HepG2 (cell line): ENCODE data around the gene TNFRSF6B. TPM values are rescaled to one million over a fixed set of nuclear protein-coding genes. Genes with fewer than 3 reads are reported as not detected.

Source experiments
- ATAC-seq: fragments of 200-7000 bp; cut with Tn5 transposase; 3 replicates; pipeline ENCODE4 v1.9.1; 2020; ENCODE audit warnings: mild to moderate bottlenecking, moderate library complexity
- BruUV-seq: library from RNA; stranded (reverse); fragments of 400-500 nt; replicated peaks from 2 replicates; lab custom pipeline; 2021; lab: Mats Ljungman, UMichigan
- CTCF ChIA-PET: fragments of 300-600 bp; formaldehyde crosslinking; extraction: SDS; loops from one replicate; lab custom pipeline; 2021; ENCODE audit warnings: low total read pairs, inconsistent platforms, low intra/inter-chr PET ratio; lab: Yijun Ruan, JAX
- POLR2A ChIA-PET: fragments of 350-600 bp; sonication (Branson Sonifier 250); formaldehyde crosslinking; loops from one replicate; lab custom pipeline; 2020; ENCODE audit warnings: antibody characterized with exemption, inconsistent platforms; lab: Yijun Ruan, JAX
- DNase-seq: peaks from one replicate; pipeline ENCODE4 v3.0.0-alpha.2; 2015; ENCODE audit warnings: low spot score
- FAIRE-seq: peaks from 3 replicates; lab custom pipeline; 2011; peaks lifted over from hg19 to GRCh38; lab: Jason Lieb, UNC
- H2AFZ ChIP-seq: one replicate; pipeline ENCODE4 v1.6.1; 2011; ENCODE audit warnings: low read length, inconsistent platforms
- H3K27ac ChIP-seq: fragments of 300-600 bp; 3 replicates; pipeline ENCODE4 v1.8.0; 2011; ENCODE audit warnings: mixed run types, mild to moderate bottlenecking, mixed read lengths, low read length, inconsistent platforms; ENCODE audit not compliant: insufficient read depth; ENCODE audit errors: extremely low read length
- H3K27me3 ChIP-seq, 2 experiments: fragments of 200-600 bp in 1 of 2; 2 replicates in 1 of 2; 3 replicates in 1 of 2; pipeline versions ENCODE4 v1.6.0 to v1.8.0; 2011; ENCODE audit warnings: low read length in 2 of 2, mild to moderate bottlenecking in 2 of 2, moderate library complexity in 2 of 2, inconsistent platforms in 1 of 2; ENCODE audit not compliant: insufficient read depth in 2 of 2, control insufficient read depth in 1 of 2
- H3K36me3 ChIP-seq, 2 experiments: fragments of 200-600 bp in 1 of 2; replicated peaks in 1 of 2; 2 replicates in 1 of 2; 3 replicates in 1 of 2; pipeline versions ENCODE4 v1.5.1 to v1.8.0; 2011; ENCODE audit warnings: low read length in 2 of 2, inconsistent platforms in 1 of 2; ENCODE audit not compliant: insufficient read depth in 2 of 2, control insufficient read depth in 1 of 2
- H3K4me1 ChIP-seq: 2 replicates; pipeline ENCODE4 v1.5.1; 2012; ENCODE audit warnings: low read length, inconsistent platforms; ENCODE audit not compliant: insufficient read depth
- H3K4me2 ChIP-seq: 2 replicates; pipeline ENCODE4 v1.6.0; 2011; ENCODE audit warnings: low read depth, low read length, inconsistent platforms
- H3K4me3 ChIP-seq, 3 experiments: fragments of 200-600 bp in 1 of 3; sonication (generic), shearing (Covaris generic) in 1 of 3; replicated peaks in 1 of 3; 2 replicates each; pipeline ENCODE4 v1.5.1; 2011 to 2016; ENCODE audit warnings: low read length in 3 of 3, inconsistent platforms in 2 of 3, low read depth in 2 of 3, mild to moderate bottlenecking in 2 of 3, control low read depth in 1 of 3, mixed read lengths in 1 of 3; ENCODE audit not compliant: insufficient read depth in 1 of 3
- H3K79me2 ChIP-seq: one replicate; pipeline ENCODE4 v1.6.1; 2011; ENCODE audit warnings: low read length, inconsistent platforms; ENCODE audit not compliant: insufficient read depth
- H3K9ac ChIP-seq: 2 replicates; pipeline ENCODE4 v1.6.0; 2011; ENCODE audit warnings: mild to moderate bottlenecking, low read depth, low read length, inconsistent platforms; ENCODE audit not compliant: insufficient read depth
- H3K9me3 ChIP-seq: 2 replicates; pipeline ENCODE4 v1.5.1; 2012; ENCODE audit warnings: mild to moderate bottlenecking, low read length
- H4K20me1 ChIP-seq: 2 replicates; pipeline ENCODE4 v1.6.0; 2011; ENCODE audit warnings: inconsistent platforms, mild to moderate bottlenecking, low read length, moderate library complexity; ENCODE audit not compliant: insufficient read depth
- ATM ChIP-seq: fragments of 450-650 bp; IDR thresholded peaks from 2 replicates; pipeline ENCODE4 v1.7.1; 2017; ENCODE audit warnings: mild to moderate bottlenecking, borderline replicate concordance
- FOXO4 ChIP-seq: sonication (generic); formaldehyde crosslinking; conservative IDR thresholded peaks from 2 replicates; pipeline ENCODE4 v1.8.1; 2023; ENCODE audit warnings: missing genetic modification reagents
- GFI1 ChIP-seq: sonication (generic); formaldehyde crosslinking; IDR thresholded peaks from 2 replicates; pipeline ENCODE4 v1.5.0; 2020; ENCODE audit warnings: missing genetic modification reagents, mild to moderate bottlenecking, borderline replicate concordance
- HOXA7 ChIP-seq: sonication (generic); formaldehyde crosslinking; IDR thresholded peaks from 2 replicates; pipeline ENCODE4 v1.8.1; 2022; ENCODE audit warnings: mild to moderate bottlenecking, missing genetic modification reagents, moderate library complexity
- MAFG ChIP-seq: sonication (generic); formaldehyde crosslinking; IDR thresholded peaks from 2 replicates; pipeline ENCODE4 v1.5.1; 2020; ENCODE audit warnings: mild to moderate bottlenecking, missing genetic modification reagents
- MAZ ChIP-seq, 2 experiments: sonication (generic) in 1 of 2; formaldehyde crosslinking in 1 of 2; IDR thresholded peaks; 2 replicates each; pipeline versions ENCODE4 v1.5.0 to v1.6.1; 2012 to 2020; ENCODE audit warnings: low read depth in 2 of 2, mild to moderate bottlenecking in 2 of 2, borderline replicate concordance in 1 of 2, improper control_type of control experiment in 1 of 2, low read length in 1 of 2, missing genetic modification reagents in 1 of 2, moderate library complexity in 1 of 2
- MBD4 ChIP-seq: IDR thresholded peaks from 2 replicates; pipeline ENCODE4 v1.6.1; 2012; ENCODE audit warnings: low read length, inconsistent platforms, borderline replicate concordance
- MEIS2 ChIP-seq: sonication (generic); formaldehyde crosslinking; IDR thresholded peaks from 2 replicates; pipeline ENCODE4 v1.9.0; 2021; ENCODE audit warnings: mild to moderate bottlenecking, missing genetic modification reagents
- NONO ChIP-seq, 2 experiments: fragments of 450-650 bp in 1 of 2; sonication (generic) in 1 of 2; formaldehyde crosslinking in 1 of 2; IDR thresholded peaks in 1 of 2; conservative IDR thresholded peaks in 1 of 2; 2 replicates each; pipeline versions ENCODE4 v1.6.1 to v1.8.0; 2017 to 2022; ENCODE audit warnings: mild to moderate bottlenecking in 1 of 2, missing genetic modification reagents in 1 of 2, moderate library complexity in 1 of 2
- RNF2 ChIP-seq: fragments of 450-650 bp; conservative IDR thresholded peaks from 2 replicates; pipeline ENCODE4 v1.6.1; 2016; ENCODE audit warnings: low read depth
- SAFB2 ChIP-seq: sonication (generic); formaldehyde crosslinking; IDR thresholded peaks from 2 replicates; pipeline ENCODE4 v1.5.1; 2020; ENCODE audit warnings: missing genetic modification reagents, low read depth, mild to moderate bottlenecking, borderline replicate concordance
- YY1 ChIP-seq: IDR thresholded peaks from 2 replicates; pipeline ENCODE4 v1.6.1; 2011; ENCODE audit warnings: low read length, low read depth, moderate library complexity, mild to moderate bottlenecking; ENCODE audit not compliant: insufficient read depth, insufficient replicate concordance
- ZBTB39 ChIP-seq: sonication (generic); formaldehyde crosslinking; IDR thresholded peaks from 2 replicates; pipeline ENCODE4 v1.5.0; 2020; ENCODE audit warnings: missing genetic modification reagents
- ZC3H13 ChIP-seq: sonication (generic); formaldehyde crosslinking; IDR thresholded peaks from 2 replicates; pipeline ENCODE4 v1.8.1; 2023; ENCODE audit warnings: mild to moderate bottlenecking, missing genetic modification reagents, moderate library complexity
- ZNF343 ChIP-seq: sonication (generic); formaldehyde crosslinking; IDR thresholded peaks from 2 replicates; pipeline ENCODE4 v1.4.0; 2020; ENCODE audit warnings: mild to moderate bottlenecking, missing genetic modification reagents
- ZNF510 ChIP-seq: sonication (generic); formaldehyde crosslinking; IDR thresholded peaks from 2 replicates; pipeline ENCODE4 v1.4.0; 2020; ENCODE audit warnings: low read depth, mild to moderate bottlenecking, missing genetic modification reagents
- WGBS: methylation state at CpG from one replicate; pipeline ENCODE4 v1.1.6; 2017; ENCODE audit warnings: low lambda C conversion rate; 5-methylcytosine and 5-hydroxymethylcytosine counted together
- in situ Hi-C: cut with HindIII; loops from 2 replicates; pipeline ENCODE4 v1.10.0; 2017; ENCODE audit warnings: low pct_unique_long_range_greater_than_20kb; ENCODE audit not compliant: extremely low pct_ligation_motif_present
- intact Hi-C: fragments of 100-400 bp; cut with micrococcal nuclease; formaldehyde crosslinking; loops from one replicate; pipeline ENCODE4 v1.10.0; 2022; ENCODE audit not compliant: unreplicated experiment
- polyA plus RNA-seq, 8 experiments: library from polyadenylated mRNA; depleted of rRNA in 3 of 8; stranded (reverse) in 7 of 8; unstranded in 1 of 8; fragments of >200 nt; fragmentation: Illumina TruSeq in 4 of 8; extraction: Trizol in 4 of 8; gene quantifications; 2 replicates each; pipeline versions ENCODE4 v1.2.1 to v1.2.3, GENCODE V29; 2011 to 2016; ENCODE audit warnings: low read depth in 4 of 8, missing spikeins in 1 of 8, mixed read lengths in 1 of 8; ENCODE audit not compliant: insufficient read depth in 1 of 8
- total RNA-seq, 5 experiments: library from RNA; depleted of rRNA; stranded (reverse); fragments of >200 nt; fragmentation: Illumina TruSeq; extraction: Trizol; gene quantifications; 2 replicates each; pipeline ENCODE4 v1.2.3, GENCODE V29; 2016; ENCODE audit warnings: low read depth in 1 of 5

The TNFRSF6B gene
- total and polyA plus RNA-seq, 2 of the 13 experiments (the other 11 are each of a cell fraction or from before 2014, with no cell fraction given): 0.24 TPM; not detected in 1

- TF ChIP-seq ZBTB39 (CRISPR knock-in tag) (no peak), ZNF343 (CRISPR knock-in tag) (0 out of 2 replicates have a peak, but pooled peaks have one; percentile 9)
- TF ChIP-seq, all 625 proteins: peak for 382
These were observed 42.9 kb downstream of the TNFRSF6B start, which contains the start of gene SLC2A4RG (continued) for GRCh38 chr20:63739130-63740069.

GRCh38 chr20:63740070-63740626 lies 43.7 kb downstream of the TNFRSF6B start:
- no peaks in the 10 kb centered on the region for H4K20me1 ChIP-seq
- peak overlapping the region; percentile 61 to 84 (median 83) for H3K4me3 ChIP-seq
- no peak for FAIRE-seq
- no peaks in the 10 kb centered on the region for H3K9me3 ChIP-seq
- no peak for DNase-seq
- ChIA-PET POLR2A (interaction anchor here (0.6 to 2.4 kb wide), 27 partner anchors 10 to 322 kb away, joined by 3 to 41 read pairs (median 6); partner anchors contain the start of genes ARFRP1, DNAJC5, GMEB2 and PRPF6), CTCF (no interaction called here)
- peaks cover 23% of the 10 kb centered on the region for H3K79me2 ChIP-seq
- no TSS peak for BruUV-seq
- H2AFZ ChIP-seq: no peak overlapping the region
- WGBS: 0% methylated on average over 10 of the region's 80 CpGs
- H3K9ac ChIP-seq: peak overlapping the region; percentile 84
- intact Hi-C loops: loop anchor here (2.0 to 10.0 kb wide), 3 partner anchors 33 to 125 kb away; partner anchors contain the start of genes ABHD16B, ARFRP1 and TPD52L2
- in situ Hi-C loops: loop anchor here (5.0 kb wide), 1 partner anchor 33 kb away; the partner anchor contains the start of genes ARFRP1 and ZGPAT
- H3K4me1 ChIP-seq: peaks cover 64% of the 10 kb centered on the region
- ATAC-seq: no peak
- peaks cover 25 to 28% of the 10 kb centered on the region in 2 experiments for H3K36me3 ChIP-seq
- H3K27ac ChIP-seq: peak overlapping the region; percentile 92
- peak overlapping the region; percentile 95 for H3K4me2 ChIP-seq
- H3K27me3 ChIP-seq: no peaks in the 10 kb centered on the region
- TF ChIP-seq MBD4 (no peak), SAFB2 (CRISPR knock-in tag) (0 out of 2 replicates have a peak, but pooled peaks have one; percentile 86), GFI1 (CRISPR knock-in tag) (no peak), MAZ (IDR thresholded peaks at IDR 0.05; ENCODE audit: borderline replicate concordance, low read depth, low read length) (no peak), MAZ (CRISPR knock-in tag; IDR thresholded peaks at IDR 0.05; ENCODE audit: low read depth) (no peak), FOXO4 (CRISPR knock-in tag) (no peak), ZC3H13 (CRISPR knock-in tag) (0 out of 2 replicates have a peak, but pooled peaks have one; percentile 45), ZNF510 (CRISPR knock-in tag) (no peak), HOXA7 (CRISPR knock-in tag) (no peak), NONO (IDR thresholded peaks at IDR 0.05) (no peak), NONO (CRISPR knock-in tag; conservative IDR thresholded peaks at IDR 0.05) (no peak), RNF2 (no peak), YY1 (peak; percentile 77), MAFG (CRISPR knock-in tag) (peak; percentile 14; the same call in 1 of the 2 replicates), ATM (no peak), MEIS2 (no peak)
